Mesenchymal stem cell (in vitro differentiated cells and primary cell): ENCODE results near the gene GLP1R.

Source experiments
- DNase-seq: peaks from one replicate; pipeline ENCODE4 v3.0.0-alpha.2; 2013
- H2AFZ ChIP-seq: one replicate; pipeline ENCODE4 v1.6.1; 2013; ENCODE audit warnings: low read depth, mild to moderate bottlenecking, control low read depth, inconsistent platforms, low read length, moderate library complexity
- H2AK5ac ChIP-seq: 2 replicates; pipeline ENCODE4 v1.6.1; 2013; ENCODE audit warnings: low read length, moderate library complexity, mild to moderate bottlenecking, inconsistent platforms; ENCODE audit not compliant: severe bottlenecking
- H2BK120ac ChIP-seq: one replicate; pipeline ENCODE4 v1.6.1; 2013; ENCODE audit warnings: low read depth, mild to moderate bottlenecking, inconsistent platforms, low read length, moderate library complexity
- H2BK12ac ChIP-seq, 2 experiments: one replicate each; pipeline ENCODE4 v1.6.1; 2013; ENCODE audit warnings: inconsistent platforms in 2 of 2, low read length in 2 of 2, mild to moderate bottlenecking in 2 of 2, moderate library complexity in 2 of 2, control low read depth in 1 of 2
- H2BK15ac ChIP-seq: one replicate; pipeline ENCODE4 v1.6.1; 2013; ENCODE audit warnings: mild to moderate bottlenecking, low read depth, inconsistent platforms; ENCODE audit not compliant: poor library complexity, severe bottlenecking
- H2BK5ac ChIP-seq: 2 replicates; pipeline ENCODE4 v1.6.1; 2013; ENCODE audit warnings: low read depth, mild to moderate bottlenecking, low read length, control low read depth, inconsistent platforms; ENCODE audit not compliant: poor library complexity, severe bottlenecking
- H3K14ac ChIP-seq, 2 experiments: one replicate each; pipeline ENCODE4 v1.6.1; 2013; ENCODE audit warnings: inconsistent platforms in 2 of 2, low read length in 2 of 2, control low read depth in 1 of 2, mild to moderate bottlenecking in 1 of 2, moderate library complexity in 1 of 2
- H3K18ac ChIP-seq, 2 experiments: one replicate each; pipeline ENCODE4 v1.6.1; 2013; ENCODE audit warnings: inconsistent platforms in 2 of 2, low read length in 2 of 2, control low read depth in 1 of 2, low read depth in 1 of 2, mild to moderate bottlenecking in 1 of 2
- H3K23ac ChIP-seq, 2 experiments: one replicate each; pipeline ENCODE4 v1.6.1; 2013; ENCODE audit warnings: inconsistent platforms in 2 of 2, low read length in 2 of 2, mild to moderate bottlenecking in 2 of 2, moderate library complexity in 2 of 2, control low read depth in 1 of 2
- H3K27ac ChIP-seq: 2 replicates; pipeline ENCODE4 v1.5.1; 2013; ENCODE audit warnings: mild to moderate bottlenecking, moderate library complexity, low read length, control low read depth, inconsistent platforms; ENCODE audit not compliant: poor library complexity, severe bottlenecking
- H3K27me3 ChIP-seq, 2 experiments: 2 replicates each; pipeline versions ENCODE4 v1.6.1 to v1.7.0; 2013; ENCODE audit warnings: low read length in 2 of 2, mild to moderate bottlenecking in 2 of 2, moderate library complexity in 2 of 2, control low read depth in 1 of 2, inconsistent platforms in 1 of 2; ENCODE audit not compliant: control insufficient read depth in 1 of 2, insufficient read depth in 1 of 2
- H3K36me3 ChIP-seq, 2 experiments: 2 replicates each; pipeline versions ENCODE4 v1.6.1 to v1.7.0; 2013; ENCODE audit warnings: low read length in 2 of 2, control low read depth in 1 of 2, inconsistent platforms in 1 of 2, low read depth in 1 of 2, mild to moderate bottlenecking in 1 of 2; ENCODE audit not compliant: insufficient read depth in 2 of 2, control insufficient read depth in 1 of 2
- H3K4ac ChIP-seq, 2 experiments: one replicate each; pipeline ENCODE4 v1.6.1; 2013; ENCODE audit warnings: inconsistent platforms in 2 of 2, low read length in 2 of 2, mild to moderate bottlenecking in 2 of 2, moderate library complexity in 2 of 2, control low read depth in 1 of 2, low read depth in 1 of 2
- H3K4me1 ChIP-seq: 2 replicates; pipeline ENCODE4 v1.6.1; 2013; ENCODE audit warnings: low read depth, low read length, control low read depth; ENCODE audit not compliant: control insufficient read depth, insufficient read depth
- H3K4me2 ChIP-seq: 2 replicates; pipeline ENCODE4 v1.6.1; 2013; ENCODE audit warnings: low read length, mild to moderate bottlenecking, inconsistent platforms; ENCODE audit not compliant: poor library complexity, severe bottlenecking
- H3K4me3 ChIP-seq, 2 experiments: 2 replicates each; pipeline versions ENCODE4 v1.5.1 to v1.7.0; 2013; ENCODE audit warnings: low read length in 2 of 2, mild to moderate bottlenecking in 2 of 2, control low read depth in 1 of 2, low read depth in 1 of 2; ENCODE audit not compliant: insufficient read depth in 1 of 2
- H3K79me1 ChIP-seq: replicated peaks from 2 replicates; pipeline ENCODE4 v1.6.1; 2013; ENCODE audit warnings: mild to moderate bottlenecking, control low read depth, low read length, inconsistent platforms; ENCODE audit not compliant: poor library complexity, severe bottlenecking
- H3K9ac ChIP-seq: 2 replicates; pipeline ENCODE4 v1.7.0; 2013; ENCODE audit warnings: mild to moderate bottlenecking, low read length, moderate library complexity
- H3K9me3 ChIP-seq: 2 replicates; pipeline ENCODE4 v1.7.0; 2013; ENCODE audit warnings: mild to moderate bottlenecking, low read length; ENCODE audit not compliant: control insufficient read depth
- H4K8ac ChIP-seq: one replicate; pipeline ENCODE4 v1.6.1; 2013; ENCODE audit warnings: inconsistent platforms, mild to moderate bottlenecking, low read length, moderate library complexity
- H4K91ac ChIP-seq: one replicate; pipeline ENCODE4 v1.6.1; 2013; ENCODE audit warnings: mild to moderate bottlenecking, low read length, inconsistent platforms
- WGBS: methylation state at CpG from one replicate; pipeline ENCODE4 v1.1.7; 2013; ENCODE audit warnings: mixed read lengths; 5-methylcytosine and 5-hydroxymethylcytosine counted together

Gene GLP1R

DNA sequence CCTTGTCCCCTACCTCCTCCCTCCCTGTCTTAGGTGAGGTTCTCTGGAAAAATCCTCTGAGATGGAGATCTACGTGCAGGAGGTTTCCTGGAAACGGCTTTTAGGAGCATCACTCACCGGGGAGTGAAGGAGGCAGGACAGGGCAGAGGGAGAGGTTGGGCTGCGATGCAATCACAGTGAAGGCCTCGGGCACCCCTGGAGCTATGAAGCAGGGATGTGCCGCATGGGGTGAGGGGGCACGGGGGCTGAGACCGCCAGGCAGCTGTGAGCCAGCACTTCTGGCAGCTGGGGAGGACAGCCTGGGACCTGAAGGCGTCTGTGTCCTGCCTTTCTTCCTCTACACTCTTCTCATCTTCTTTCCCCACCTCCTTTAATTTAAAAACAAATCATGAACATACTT, 12.9 kb upstream of the GLP1R start:
- Histone ChIP-seq H3K9ac (no peak overlapping the region), H4K91ac (no peak overlapping the region), H3K36me3 (no peaks in the 10 kb centered on the region), H3K4me2 (no peak overlapping the region), H2BK5ac (no peak overlapping the region), H2AFZ (no peak overlapping the region), H3K9me3 (no peaks in the 10 kb centered on the region), H3K4me1 (no peaks in the 10 kb centered on the region), H3K23ac (no peak overlapping the region), H2AK5ac (no peak overlapping the region), H4K8ac (no peak overlapping the region), H3K79me1 (no peaks in the 10 kb centered on the region), H2BK15ac (no peak overlapping the region), H3K4me3 (no peak overlapping the region), H3K27me3 (peaks cover 28 to 81% of the 10 kb centered on the region in 2 experiments), H2BK12ac (no peak overlapping the region), H2BK120ac (no peak overlapping the region), H3K14ac (no peak overlapping the region), H3K27ac (no peak overlapping the region), H3K18ac (no peak overlapping the region), H3K4ac (no peak overlapping the region)
- DNase-seq: no peak
- 73% methylated on average over 9 of the region's 9 CpGs for WGBS

DNA sequence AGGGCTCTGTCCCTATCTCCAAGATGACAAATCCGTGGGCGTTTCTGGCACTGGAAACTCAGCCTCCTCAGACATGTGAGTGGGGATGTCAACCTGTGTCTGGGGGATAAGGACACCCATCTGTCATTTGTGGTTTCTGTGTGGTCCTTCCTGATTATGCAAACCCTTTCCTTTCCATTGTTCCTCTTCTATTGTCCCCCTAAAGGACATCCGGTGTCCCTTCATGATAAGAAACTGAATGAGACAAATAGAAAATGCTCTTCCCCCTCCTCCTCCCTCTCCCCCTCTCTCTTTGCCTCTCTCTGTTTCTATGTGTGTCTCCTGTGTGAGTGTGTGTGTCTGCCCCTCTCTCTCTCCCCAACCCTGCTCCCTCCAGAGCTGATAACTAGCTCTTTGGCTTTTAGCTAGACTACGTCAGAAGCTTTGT, 11.5 kb upstream of the GLP1R start:
- H2BK12ac ChIP-seq: no peak overlapping the region
- H3K4me1 ChIP-seq: no peaks in the 10 kb centered on the region
- peaks cover 23 to 80% of the 10 kb centered on the region in 2 experiments for H3K27me3 ChIP-seq
- peaks cover 2% of the 10 kb centered on the region for H3K9me3 ChIP-seq
- no peak overlapping the region for H3K27ac ChIP-seq
- 89% methylated on average over 4 of the region's 4 CpGs for WGBS
- H3K4me2 ChIP-seq: no peak overlapping the region
- no peak overlapping the region for H4K8ac ChIP-seq
- no peak overlapping the region for H3K18ac ChIP-seq
- H2AFZ ChIP-seq: no peak overlapping the region
- no peak for DNase-seq
- no peaks in the 10 kb centered on the region for H3K79me1 ChIP-seq
- H2BK15ac ChIP-seq: no peak overlapping the region
- no peak overlapping the region for H3K14ac ChIP-seq
- no peak overlapping the region for H3K23ac ChIP-seq
- H2BK120ac ChIP-seq: no peak overlapping the region
- no peak overlapping the region for H3K9ac ChIP-seq
- H3K36me3 ChIP-seq: no peaks in the 10 kb centered on the region
- H4K91ac ChIP-seq: no peak overlapping the region
- no peak overlapping the region for H2BK5ac ChIP-seq
- H3K4ac ChIP-seq: no peak overlapping the region
- no peak overlapping the region for H2AK5ac ChIP-seq
- no peak overlapping the region for H3K4me3 ChIP-seq

DNA sequence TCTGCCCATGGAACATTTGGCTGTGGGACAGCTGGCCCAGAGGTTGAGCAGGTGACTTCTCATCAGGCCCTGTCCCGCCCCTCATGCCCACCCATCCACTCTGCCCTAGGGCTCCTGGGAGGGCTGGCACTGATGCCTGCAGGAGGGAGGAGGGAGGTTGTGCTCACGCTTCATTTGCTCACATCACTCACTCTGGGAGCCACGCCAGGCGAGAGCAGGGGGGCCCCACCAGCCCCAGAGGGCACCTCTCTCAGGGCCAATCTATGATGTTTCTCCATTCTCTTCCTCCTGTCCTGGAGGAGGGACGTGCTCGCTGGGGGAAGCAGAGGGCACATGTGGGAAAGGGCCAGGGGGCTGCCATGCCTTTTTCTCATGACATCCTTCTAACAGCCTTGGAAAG, 10.9 kb upstream of the GLP1R start:
- Histone ChIP-seq H2BK12ac (no peak overlapping the region), H3K4me3 (no peak overlapping the region), H3K9me3 (peaks cover 2% of the 10 kb centered on the region), H3K36me3 (no peaks in the 10 kb centered on the region), H3K18ac (no peak overlapping the region), H3K14ac (no peak overlapping the region), H3K27ac (no peak overlapping the region), H3K23ac (no peak overlapping the region), H2AK5ac (no peak overlapping the region), H4K91ac (no peak overlapping the region), H3K4me1 (no peaks in the 10 kb centered on the region), H2AFZ (no peak overlapping the region), H2BK15ac (no peak overlapping the region), H4K8ac (no peak overlapping the region), H3K79me1 (no peaks in the 10 kb centered on the region), H2BK5ac (no peak overlapping the region), H3K27me3 (peaks cover 21 to 78% of the 10 kb centered on the region in 2 experiments), H3K4me2 (no peak overlapping the region), H2BK120ac (no peak overlapping the region), H3K4ac (no peak overlapping the region), H3K9ac (no peak overlapping the region)
- DNase-seq: no peak
- 51% methylated on average over 3 of the region's 6 CpGs for WGBS

DNA sequence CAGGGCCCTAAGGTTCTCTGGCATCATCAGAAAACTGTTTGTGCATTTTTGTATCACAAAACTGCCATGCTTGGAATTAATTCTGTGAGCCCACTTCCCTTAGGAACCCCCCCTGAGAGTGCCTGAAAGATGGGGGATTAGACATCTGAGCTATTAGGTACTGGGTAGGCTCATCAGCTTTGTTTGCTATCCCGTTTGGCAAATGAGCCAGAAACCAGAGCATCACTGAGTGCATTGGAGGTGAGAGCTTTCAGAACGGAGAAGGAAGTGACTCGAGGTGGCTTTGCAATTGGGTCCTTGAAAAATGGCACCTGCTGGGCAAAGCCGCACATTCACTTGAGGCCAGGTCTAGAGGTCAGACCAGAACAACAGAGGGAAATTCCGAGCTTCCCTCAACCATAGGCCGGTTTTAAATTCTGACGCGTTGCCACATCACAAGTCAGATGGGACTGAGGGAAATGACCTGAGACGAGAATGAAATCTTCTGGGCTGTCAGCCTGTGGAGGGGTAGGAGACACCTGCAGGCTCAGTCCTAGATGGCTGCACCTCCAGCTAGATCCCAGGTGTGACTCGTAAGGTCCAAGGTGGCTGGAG, 8.4 kb upstream of the GLP1R start:
- Histone ChIP-seq H3K18ac (no peak overlapping the region), H3K79me1 (no peaks in the 10 kb centered on the region), H3K4ac (no peak overlapping the region), H4K8ac (no peak overlapping the region), H4K91ac (no peak overlapping the region), H3K4me2 (no peak overlapping the region), H2BK15ac (no peak overlapping the region), H3K4me1 (no peaks in the 10 kb centered on the region), H3K27ac (no peak overlapping the region), H2AFZ (no peak overlapping the region), H2BK120ac (no peak overlapping the region), H3K9ac (no peak overlapping the region), H2AK5ac (no peak overlapping the region), H3K14ac (no peak overlapping the region), H3K36me3 (no peaks in the 10 kb centered on the region), H3K23ac (no peak overlapping the region), H3K27me3 (peaks cover 20 to 69% of the 10 kb centered on the region in 2 experiments), H2BK12ac (no peak overlapping the region), H3K4me3 (no peak overlapping the region), H3K9me3 (peaks cover 2% of the 10 kb centered on the region), H2BK5ac (no peak overlapping the region)
- 87% methylated on average over 10 of the region's 10 CpGs for WGBS
- DNase-seq: no peak
